Left renal pelvis (tissue), 4 donors: Measurements from ENCODE around the gene LRRC61. TPM values are rescaled to one million over a fixed set of nuclear protein-coding genes. Genes with fewer than 3 reads are reported as not detected.

Source experiments
- DNase-seq, 4 donors: peaks; one replicate each; pipeline ENCODE4 v3.0.0-alpha.2; 2013; ENCODE audit warnings: low read depth in 4 of 4, low spot score in 3 of 4
- polyA plus RNA-seq, 4 donors: library from polyadenylated mRNA; unstranded; fragments of 120-200 nt; gene quantifications; one replicate each; pipeline ENCODE4 v1.2.1, GENCODE V29; 2013; ENCODE audit not compliant: insufficient read length in 4 of 4

Gene LRRC61
- polyA plus RNA-seq, 4 donors: 13.0 to 30.0 (median 22.4) TPM

DNA sequence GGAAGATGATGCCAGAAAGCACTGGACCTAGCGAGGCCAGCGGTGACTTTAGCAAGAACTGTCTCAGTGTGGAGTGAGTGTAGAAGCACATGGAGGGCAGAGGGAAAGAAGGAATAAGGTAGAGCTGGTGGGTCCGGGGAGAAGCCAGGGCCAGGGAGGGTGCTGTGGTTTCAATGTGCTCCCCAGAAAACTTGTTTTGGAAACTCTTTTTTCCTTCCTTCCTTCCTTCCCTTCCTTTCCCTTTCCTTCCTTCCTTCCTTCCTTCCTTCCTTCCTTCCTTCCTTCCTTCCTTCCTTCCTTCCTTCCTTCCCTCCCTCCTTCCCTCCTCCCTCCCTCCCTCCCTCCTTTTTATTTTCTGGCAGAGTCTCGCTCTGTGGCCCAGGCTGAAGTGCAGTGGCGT lies 23.8 kb downstream of the LRRC61 start:
- no peak for DNase-seq

DNA sequence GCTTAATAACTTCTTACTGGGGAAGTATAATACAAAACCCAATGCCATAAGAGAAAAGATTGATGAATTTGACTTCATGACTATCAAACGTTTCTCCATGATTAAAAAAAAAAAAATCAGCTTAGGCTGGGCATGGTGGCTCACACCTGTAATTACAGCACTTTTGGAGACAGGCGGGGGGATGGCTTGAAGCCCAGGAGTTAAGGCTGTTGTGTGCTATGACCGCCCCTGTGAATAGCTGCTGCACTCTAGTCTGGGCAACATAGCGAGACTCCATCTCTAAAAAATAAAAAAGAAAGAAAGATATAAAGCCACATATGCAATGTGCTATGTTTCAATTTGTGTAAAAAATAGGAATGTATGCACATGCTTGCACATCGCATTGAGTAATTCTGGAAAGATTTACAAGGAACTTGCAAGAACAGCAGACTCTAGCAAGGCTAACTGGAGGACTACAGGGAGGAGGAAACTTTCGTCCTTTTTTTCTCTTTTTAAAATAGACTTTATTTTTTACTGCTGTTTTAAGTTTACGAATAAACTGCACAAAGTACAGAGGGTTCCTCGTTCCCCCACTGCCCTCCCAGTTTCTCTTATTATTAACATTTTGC lies 28.5 kb downstream of the LRRC61 start:
- DNase-seq: no peak

DNA sequence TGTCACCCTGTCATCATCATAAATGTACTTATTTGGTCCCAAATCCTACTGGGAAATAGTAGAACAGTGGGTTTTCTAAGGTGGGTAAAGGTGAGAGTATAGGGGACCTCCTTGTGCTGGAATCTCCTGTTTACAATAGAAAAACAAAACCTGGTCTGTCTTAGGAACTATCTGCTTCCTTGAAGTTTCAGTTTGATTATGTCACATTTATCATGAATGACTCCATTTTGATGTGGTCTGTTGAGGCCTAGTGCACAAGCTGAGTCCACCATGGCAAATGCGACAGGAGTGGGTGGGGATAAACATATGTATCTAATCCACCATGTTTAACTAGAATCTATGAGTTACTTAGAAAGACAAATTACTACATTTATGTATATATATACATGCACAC lies 32.5 kb downstream of the LRRC61 start:
- DNase-seq: no peak

DNA sequence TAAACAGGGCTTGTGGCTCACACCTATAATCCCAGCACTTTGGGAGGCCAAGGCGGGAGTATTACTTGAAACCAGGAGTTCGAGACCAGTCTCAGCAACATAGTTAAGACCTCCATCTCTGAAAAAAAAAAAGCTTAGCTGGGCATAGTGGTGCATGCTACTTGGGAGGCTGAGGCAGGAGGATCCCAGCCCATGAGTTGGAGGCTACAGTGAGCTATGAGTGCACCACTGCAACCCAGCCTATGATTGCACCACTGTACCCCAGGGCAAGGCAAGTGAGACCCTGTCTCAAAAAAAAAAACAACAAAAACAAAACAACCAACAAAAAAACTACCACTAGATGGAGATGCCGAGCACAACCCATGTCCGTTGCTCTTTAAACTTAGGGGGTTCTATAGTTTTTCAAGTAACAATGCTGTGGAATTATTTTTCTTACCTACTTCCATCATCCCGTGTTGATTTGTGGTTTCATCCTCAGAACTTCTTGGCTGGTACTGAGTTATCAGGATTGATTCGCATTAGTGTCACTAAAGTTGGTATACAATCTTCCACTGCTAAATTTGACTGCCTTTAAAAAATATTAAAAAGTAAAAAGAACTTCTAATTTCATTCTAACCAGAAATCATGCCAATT lies 33.2 kb downstream of the LRRC61 start:
- DNase-seq: no peak

DNA sequence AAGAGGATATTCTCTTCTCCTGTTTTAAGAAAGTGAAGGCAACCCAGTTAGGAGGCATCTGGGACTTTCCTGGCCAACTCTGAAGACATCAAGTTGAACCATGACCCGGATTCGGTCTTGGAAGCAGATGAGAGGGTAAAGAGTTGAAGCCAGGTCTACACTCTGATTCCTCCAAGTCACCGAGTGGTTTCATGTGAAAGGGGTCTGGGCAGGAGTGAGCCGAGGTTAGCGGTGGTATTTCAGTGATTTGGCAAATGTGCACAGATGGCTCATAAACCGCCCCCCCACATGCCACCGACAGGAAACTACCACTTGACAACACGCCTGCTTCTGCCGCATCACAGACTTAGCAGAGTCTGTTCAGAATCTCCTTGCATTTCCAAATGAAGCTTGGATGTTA lies 34.1 kb downstream of the LRRC61 start:
- DNase-seq: no peak

DNA sequence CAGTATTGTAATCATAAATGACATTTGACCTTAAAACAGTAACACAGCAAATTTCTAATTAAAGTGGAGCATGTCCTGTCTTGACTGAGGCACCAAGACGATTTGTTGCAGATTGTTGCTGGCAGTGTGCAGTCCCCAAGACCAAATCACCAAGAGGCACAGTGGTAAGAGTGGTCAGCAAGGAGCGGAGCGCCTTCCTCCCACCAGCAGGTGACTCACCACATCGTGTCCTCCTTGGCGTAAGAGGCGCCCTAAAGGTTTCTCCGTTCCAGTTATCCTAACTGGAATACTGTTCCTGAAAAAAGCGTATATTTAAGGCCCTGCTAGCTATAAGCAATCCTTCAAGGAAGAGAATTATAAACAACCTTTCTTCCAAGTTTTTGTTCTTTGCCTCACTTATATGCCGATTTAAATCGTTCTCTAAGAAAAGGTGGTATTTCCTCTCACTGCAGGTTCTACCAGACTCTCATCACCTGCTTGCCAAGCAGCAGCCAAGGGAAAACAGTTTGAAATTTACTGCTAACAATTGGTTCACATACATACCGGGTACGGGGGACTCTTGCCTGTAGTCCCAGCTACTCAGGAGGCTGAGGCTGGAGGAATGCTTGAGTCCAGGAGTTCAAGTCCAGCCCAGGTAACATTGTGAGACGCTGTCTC lies 34.7 kb downstream of the LRRC61 start:
- no peak for DNase-seq

DNA sequence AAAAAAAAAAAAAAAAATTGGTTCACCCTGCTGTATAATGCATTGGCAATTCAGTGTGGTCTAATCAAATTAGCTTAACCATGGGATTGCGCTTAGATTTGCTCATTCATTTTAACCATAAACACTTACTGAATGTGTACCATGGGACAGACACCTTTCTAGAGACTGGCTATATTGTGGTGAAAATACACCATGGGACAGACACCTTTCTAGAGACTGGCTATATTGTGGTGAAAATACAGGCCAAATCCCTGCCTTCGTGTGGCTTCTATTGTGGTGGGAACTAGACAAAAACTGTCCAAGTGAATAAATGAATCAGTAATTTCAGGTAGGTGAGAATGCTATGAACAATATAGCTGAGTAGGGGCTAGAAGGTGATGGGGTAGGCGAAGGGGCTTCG lies 35.3 kb downstream of the LRRC61 start:
- DNase-seq: no peak

DNA sequence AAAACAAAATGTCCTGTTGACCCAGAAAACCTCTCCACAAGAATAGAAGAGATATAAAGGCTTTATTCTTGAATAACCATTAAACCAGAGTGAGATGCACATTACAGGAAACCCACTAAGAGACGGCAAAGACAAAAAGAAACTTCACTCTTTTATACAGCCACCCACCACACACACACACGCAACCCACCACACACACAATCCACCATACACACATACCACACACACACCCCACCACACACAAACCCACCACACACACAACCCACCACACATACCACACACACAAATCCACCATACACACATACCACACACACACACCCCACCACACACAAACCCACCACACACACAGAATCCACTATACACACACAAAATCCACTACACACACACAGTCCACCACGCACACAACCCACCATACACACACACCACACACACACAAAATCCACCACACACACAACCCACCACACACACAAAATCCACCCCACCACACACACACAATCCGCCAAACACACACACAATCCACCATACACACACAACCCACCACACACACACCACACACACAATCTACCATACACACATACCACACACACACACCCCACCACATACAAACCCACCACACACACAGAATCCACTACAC lies 36.0 kb downstream of the LRRC61 start:
- DNase-seq: no peak

DNA sequence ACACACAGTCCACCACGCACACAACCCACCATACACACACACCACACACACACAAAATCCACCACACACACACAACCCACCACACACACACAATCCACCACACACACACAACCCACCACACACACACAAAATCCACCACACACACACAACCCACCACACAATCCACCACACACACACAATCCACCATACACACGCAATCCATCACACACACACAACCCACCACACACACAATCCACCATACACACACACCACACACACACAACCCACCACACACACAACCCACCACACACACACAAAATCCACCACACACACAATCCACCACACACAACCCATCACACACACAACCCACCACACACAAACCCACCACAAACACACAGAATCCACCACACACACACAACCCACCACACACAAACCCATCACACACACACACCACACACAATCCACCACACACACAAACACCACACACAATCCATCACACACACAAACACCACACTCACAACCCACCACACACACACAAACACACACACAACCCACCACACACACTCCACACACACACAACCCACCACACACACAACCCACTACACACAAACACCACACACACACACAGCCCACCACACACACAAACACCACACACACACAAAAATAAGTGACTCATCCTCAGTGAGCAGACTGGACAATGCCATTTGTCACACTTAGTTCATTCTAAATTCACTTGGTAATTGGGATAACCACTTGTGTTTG lies 36.6 kb downstream of the LRRC61 start:
- no peak for DNase-seq

DNA sequence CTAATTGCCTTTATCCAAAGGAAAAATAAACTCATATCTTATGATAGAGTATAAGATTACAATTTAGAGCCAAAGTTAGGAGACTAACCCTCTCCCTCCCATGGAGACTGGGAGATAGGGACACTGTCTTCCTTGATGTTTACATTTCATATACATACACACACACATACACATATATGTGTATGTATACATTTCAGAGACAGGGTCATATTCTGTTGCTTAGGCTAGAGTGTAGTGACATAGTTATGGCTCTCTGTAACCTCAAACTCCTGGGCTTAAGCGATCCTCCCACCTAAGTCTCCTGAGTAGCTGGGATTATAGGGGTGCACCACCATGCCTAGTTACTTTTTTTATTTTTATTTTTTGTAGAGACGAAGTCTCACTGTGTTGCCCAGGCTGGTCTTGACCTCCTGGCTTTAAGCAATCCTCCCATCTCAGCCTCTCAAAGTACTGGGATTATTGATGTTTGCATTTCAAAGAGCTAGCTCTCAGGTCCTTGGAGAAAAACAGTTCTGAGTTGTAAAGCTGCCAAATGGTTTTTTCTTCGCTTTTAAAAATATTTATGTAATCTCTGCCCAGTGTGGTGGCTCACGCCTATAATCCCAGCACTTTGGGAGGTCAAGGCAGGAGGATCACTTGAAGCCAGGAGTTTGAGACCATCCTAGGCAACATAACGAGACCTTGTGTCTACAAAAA lies 37.4 kb downstream of the LRRC61 start:
- DNase-seq: no peak

DNA sequence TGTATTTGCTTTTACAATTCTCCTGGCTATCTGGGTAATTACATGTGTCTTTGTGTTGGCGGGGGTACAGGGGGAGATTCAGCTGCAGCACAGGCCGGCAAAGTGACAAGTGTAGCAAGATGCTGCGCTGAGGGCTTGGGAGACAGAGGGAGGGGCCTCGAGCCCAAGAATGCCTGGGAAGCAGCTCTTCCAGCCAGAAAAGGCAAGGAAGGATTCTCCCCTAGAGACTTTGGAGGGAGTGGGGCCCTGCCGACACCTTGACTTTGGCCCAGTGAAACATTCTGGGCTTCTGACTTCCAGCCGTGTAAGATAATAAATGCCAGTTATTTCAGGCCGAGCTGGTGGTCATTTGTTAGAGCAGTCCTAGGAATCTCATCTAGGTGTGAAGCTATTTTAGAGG lies 38.2 kb downstream of the LRRC61 start:
- DNase-seq: no peak

DNA sequence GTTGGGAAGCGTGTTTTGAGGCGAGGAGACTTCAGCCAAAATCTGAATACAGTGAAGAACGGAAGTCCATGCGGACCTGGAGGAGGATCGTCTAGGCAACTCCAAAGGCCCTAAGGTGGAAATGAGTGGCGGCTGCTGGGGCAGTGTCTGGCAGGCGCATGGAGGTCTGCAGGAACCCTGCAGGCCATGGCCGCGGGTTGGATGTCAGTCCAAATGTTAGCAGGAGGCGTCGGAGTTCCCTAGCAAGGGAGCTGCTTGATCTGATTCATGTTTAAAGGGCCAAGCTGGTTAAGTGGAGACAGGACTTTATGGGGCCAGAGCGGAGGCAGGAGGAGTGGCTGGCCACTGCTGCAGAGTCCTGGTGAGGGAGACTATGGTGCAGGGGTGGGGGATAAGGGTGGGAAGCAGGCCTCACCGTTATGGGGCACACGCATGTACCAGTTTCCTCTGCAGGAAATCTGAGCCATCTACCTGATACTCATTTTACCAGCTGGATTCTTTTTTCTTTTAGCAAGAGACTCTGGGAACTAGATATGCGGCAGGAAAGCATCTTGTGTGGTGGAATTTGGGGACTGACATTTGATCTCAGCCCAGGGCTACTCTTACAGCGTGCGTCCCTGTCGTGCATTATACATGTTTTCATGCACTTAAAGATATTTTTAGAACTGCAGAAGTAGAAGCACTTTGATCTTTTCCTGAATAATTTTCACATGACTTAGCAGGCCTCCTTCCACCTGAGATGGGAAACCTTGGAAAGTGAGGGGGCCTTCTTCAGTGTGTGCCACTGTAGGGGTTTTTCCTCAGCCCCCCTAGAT lies 38.9 kb downstream of the LRRC61 start:
- DNase-seq: no peak

DNA sequence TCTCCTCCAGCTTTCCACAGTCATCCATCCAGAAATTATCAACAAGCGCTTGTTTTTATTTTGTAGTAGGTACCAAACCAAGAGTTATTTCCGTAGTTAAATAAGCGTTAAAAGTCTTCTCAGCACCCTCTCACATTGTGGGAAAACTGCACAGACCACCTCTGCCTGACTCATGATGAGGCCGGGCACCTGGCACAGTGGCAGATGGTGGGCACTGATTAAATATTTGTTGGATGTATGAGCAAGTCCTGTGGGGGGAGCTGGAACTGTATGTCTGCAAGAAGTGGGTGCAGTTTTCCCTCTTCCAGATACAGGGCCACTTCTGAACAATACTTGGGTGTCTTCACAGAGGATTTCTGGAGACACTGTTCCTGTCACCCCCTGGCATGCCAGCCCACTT lies 40.2 kb downstream of the LRRC61 start:
- no peak for DNase-seq

DNA sequence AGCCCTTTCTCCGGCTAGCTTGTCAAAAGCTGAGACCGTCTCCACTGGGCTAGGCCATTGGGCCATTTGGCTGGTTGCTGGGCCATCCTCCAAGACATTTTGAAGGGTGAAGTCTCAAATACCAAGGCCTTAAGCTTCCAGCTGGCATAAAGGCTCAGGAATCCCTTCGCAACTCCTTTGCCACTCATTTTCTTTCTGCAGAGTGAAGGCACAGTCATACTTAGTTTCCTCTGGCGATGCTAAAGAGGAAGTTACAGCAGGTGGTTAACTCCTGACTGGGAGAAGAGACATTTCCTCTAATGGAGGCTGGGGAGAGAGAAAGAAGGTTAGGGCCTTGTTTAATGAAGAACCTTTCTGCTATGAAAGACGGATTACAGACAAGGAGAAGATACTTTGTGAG lies 40.7 kb downstream of the LRRC61 start:
- no peak for DNase-seq

DNA sequence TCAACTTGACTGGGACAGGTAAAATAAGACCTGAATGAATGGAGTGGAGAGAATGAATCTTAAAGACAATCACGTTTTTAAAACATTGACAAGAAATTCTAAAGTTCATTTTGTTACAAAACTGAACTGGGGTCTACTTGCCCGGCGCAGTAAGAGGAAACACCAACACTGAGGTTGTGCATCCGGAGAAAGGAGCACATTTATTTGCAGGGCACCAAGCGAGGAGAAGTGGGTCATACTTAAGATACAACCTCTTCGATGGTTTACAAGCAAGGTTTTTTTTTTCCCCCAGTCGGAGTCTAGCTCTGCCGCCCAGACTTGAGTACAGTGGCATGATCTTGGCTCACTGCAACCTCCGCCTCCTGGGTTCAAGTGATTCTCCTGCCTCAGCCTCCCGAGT lies 42.0 kb downstream of the LRRC61 start:
- DNase-seq: no peak

DNA sequence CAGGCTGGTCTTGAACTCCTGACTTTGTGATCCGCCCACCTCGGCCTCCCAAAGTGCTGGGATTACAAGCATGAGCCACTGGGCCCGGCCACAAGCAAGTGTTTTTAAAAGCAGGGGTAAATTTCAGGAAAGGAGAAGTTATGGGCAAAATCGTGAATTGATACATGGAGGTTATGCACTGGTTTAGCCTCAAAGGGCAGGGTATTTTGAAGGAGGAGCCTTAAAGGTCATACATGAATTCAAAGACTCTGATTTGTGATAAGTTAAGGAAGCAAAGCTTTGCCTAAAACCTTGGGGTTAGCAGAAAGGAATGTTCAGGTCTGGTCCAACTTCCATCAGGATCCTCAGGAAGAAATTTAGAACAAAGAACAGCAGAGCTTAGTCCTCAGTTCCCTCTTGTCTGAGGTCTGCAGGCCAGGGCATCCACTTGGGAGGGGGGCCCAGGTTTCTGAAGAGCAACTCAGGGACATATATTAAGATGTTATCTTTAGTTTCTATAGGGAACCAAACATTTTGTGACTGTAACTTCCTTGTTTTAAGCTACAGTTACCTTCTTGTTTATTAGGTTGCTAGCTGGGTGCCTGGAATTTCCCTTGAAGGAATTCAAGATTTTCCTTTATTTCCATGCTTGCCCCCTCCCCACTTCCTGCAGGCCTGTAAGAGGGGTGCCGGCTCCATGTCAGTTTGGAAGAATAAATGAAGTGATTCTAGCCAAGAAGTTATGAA lies 42.7 kb downstream of the LRRC61 start:
- no peak for DNase-seq

DNA sequence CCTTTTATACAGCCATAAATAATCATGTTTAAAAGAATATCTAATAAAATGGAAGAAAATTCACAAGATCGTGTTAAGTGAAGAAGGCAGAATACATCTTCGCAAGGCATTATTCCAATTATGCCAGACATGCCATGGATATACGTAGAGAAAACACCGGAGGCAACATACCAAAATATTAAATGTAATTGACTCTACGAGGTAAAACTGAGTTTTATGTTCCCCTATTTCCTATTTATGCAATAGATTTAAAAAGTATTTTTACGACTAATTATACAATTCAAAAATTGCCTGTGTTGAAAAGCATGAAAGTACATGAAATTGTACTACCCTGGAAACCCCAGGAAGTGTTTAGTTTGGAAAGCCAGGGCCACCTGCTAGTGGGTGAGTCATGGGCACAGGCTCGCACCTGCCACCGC lies 44.5 kb downstream of the LRRC61 start:
- DNase-seq: no peak

DNA sequence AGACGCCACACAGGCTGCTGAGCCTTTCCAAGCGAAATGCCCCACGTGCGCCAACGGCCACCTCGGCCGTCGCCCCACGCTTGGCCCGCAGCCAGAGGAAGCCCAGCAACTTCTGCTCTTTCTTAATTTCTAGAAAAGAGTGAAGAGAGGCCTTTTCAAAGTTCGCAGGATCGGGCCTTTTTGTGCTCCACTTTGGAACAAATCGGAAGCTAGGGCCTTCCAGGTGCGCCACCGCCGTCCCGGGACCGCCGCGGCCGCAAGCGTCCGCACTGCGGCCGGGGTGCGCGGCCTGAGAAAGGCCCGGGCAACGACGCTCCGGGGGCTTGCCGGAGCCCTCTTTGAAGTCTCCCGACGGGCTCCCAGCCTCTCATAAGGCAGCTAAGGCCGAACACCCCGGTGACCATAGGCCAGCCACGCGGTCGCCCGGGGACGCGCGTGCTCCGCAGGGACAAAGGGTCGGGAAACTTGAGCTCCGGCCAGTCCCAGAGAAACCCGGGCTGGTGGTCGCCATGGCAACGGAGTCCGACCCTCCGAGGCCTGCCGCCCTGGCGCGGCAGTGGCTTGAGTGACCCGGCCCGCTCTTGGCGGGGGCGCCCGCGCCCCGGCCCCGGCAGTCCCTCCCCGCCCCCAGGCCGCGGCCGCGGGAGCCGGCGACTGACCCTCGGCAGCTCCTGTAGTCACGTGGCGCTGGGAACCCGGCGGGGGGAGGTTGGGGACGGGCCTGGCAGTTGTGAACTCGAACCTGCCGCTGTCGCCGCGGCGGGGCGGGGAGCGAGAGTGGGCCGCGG lies 45.1 kb downstream of the LRRC61 start, which contains the start of gene REPIN1:
Gene REPIN1, plus strand, starts transcription at position 727 of the 788 bp plus-strand sequence. CDS start 890 bp downstream, outside the sequence.
- DNase-seq: peak in 2 of 4 donors; percentile 84
